BJ (cell line): ENCODE results near the gene MFAP4. TPM values are rescaled to one million over a fixed set of nuclear protein-coding genes. Genes with fewer than 3 reads are reported as not detected.

ENCODE experiments used
- CTCF ChIA-PET: fragments of 350-600 bp; formaldehyde crosslinking; extraction: SDS; loops from one replicate; lab custom pipeline; 2021; ENCODE audit warnings: antibody characterized with exemption, inconsistent platforms; lab: Yijun Ruan, JAX
- POLR2A ChIA-PET: fragments of 300-600 bp; sonication (Branson Sonifier 250); formaldehyde crosslinking; extraction: SDS; loops from one replicate; lab custom pipeline; 2021; ENCODE audit warnings: antibody characterized with exemption; lab: Charles Lee
- DNase-seq: peaks from one replicate; pipeline ENCODE4 v3.0.0-alpha.2; 2011; ENCODE audit warnings: low read depth
- H3K27me3 ChIP-seq: 2 replicates; pipeline ENCODE4 v1.6.0; 2011; ENCODE audit warnings: low read length; ENCODE audit not compliant: control insufficient read depth, insufficient read depth
- H3K36me3 ChIP-seq: 2 replicates; pipeline ENCODE4 v1.5.1; 2011; ENCODE audit warnings: low read length; ENCODE audit not compliant: control insufficient read depth, insufficient read depth
- H3K4me3 ChIP-seq: 2 replicates; pipeline ENCODE4 v1.5.1; 2011; ENCODE audit warnings: low read depth, mild to moderate bottlenecking, control low read depth, low read length
- CTCF ChIP-seq: IDR thresholded peaks from 2 replicates; pipeline ENCODE4 v1.5.1; 2011; ENCODE audit warnings: low read depth, mild to moderate bottlenecking, control low read depth, inconsistent platforms, low read length, moderate library complexity; ENCODE audit not compliant: insufficient read depth
- polyA plus RNA-seq: library from polyadenylated mRNA; depleted of rRNA; stranded (reverse); fragments of >200 nt; gene quantifications from 2 replicates; pipeline ENCODE4 v1.2.3, GENCODE V29; 2011

Gene MFAP4
- polyA plus RNA-seq, 1 experiment = 86.8 TPM

GRCh38 chr17:19417611-19418010, 30.6 kb upstream of the MFAP4 start:
- CTCF ChIA-PET = interaction anchor here (0.9 to 1.2 kb wide), 3 partner anchors 8 to 29 kb away, joined by 3 to 4 read pairs (median 4); no protein-coding TSS in a partner anchor

GRCh38 chr17:19415806-19416775, 29.1 kb upstream of the MFAP4 start:
- Histone ChIP-seq H3K36me3 (no peaks in the 10 kb centered on the region), H3K4me3 (no peak overlapping the region), H3K27me3 (no peaks in the 10 kb centered on the region)
- CTCF ChIA-PET = no interaction called here
- POLR2A ChIA-PET = no interaction called here
- DNase-seq = no peak
- no peak for TF ChIP-seq CTCF

More at GRCh38 chr17:19417611-19418010, 30.6 kb upstream of the MFAP4 start:
- Histone ChIP-seq H3K36me3 (no peaks in the 10 kb centered on the region), H3K4me3 (no peak overlapping the region), H3K27me3 (no peaks in the 10 kb centered on the region)
- DNase-seq = no peak
- POLR2A ChIA-PET = interaction anchor here (0.6 kb wide), 1 partner anchor 332 kb away, joined by 3 read pairs; no protein-coding TSS in a partner anchor
- TF ChIP-seq CTCF = no peak

GRCh38 chr17:19415311-19415710, 28.3 kb upstream of the MFAP4 start:
- CTCF ChIA-PET = no interaction called here
- H3K27me3 ChIP-seq = no peaks in the 10 kb centered on the region
- POLR2A ChIA-PET = no interaction called here
- no peak for DNase-seq
- H3K4me3 ChIP-seq = no peak overlapping the region
- no peak for TF ChIP-seq CTCF
- no peaks in the 10 kb centered on the region for H3K36me3 ChIP-seq

- no peaks in the 10 kb centered on the region for H3K27me3 ChIP-seq
- no peak overlapping the region for H3K4me3 ChIP-seq
- CTCF ChIA-PET = interaction anchor here (1.0 to 1.1 kb wide), 2 partner anchors 52 to 99 kb away, joined by 3 read pairs; partner anchors contain the start of gene B9D1
- H3K36me3 ChIP-seq = no peaks in the 10 kb centered on the region
- no peak for DNase-seq
- TF ChIP-seq CTCF = no peak
- POLR2A ChIA-PET = no interaction called here
Observed at GRCh38 chr17:19414396-19415280, 27.6 kb upstream of the MFAP4 start.
